Neural cell (in vitro differentiated cells): ENCODE data around the gene SHB. TPM values are rescaled to one million over a fixed set of nuclear protein-coding genes. Genes with fewer than 3 reads are reported as not detected.

Experiments
- H2AFZ ChIP-seq: fragments of 200-600, 300-800 bp; sonication (generic), shearing (Covaris generic); 2 replicates; pipeline ENCODE4 v1.6.0; 2014; ENCODE audit warnings: low read depth, mild to moderate bottlenecking, antibody characterized with exemption, low read length, moderate library complexity
- H3F3A ChIP-seq: fragments of 200-600 bp; shearing (Covaris generic); 2 replicates; pipeline ENCODE4 v1.6.1; 2016; ENCODE audit warnings: mild to moderate bottlenecking, moderate library complexity, mixed read lengths, antibody characterized with exemption, low read length; ENCODE audit not compliant: insufficient read depth, poor library complexity, severe bottlenecking
- H3K27ac ChIP-seq: fragments of 200-600, 300-800 bp; sonication (generic), shearing (Covaris generic); 2 replicates; pipeline ENCODE4 v1.5.1; 2014; ENCODE audit warnings: mild to moderate bottlenecking, low read length, moderate library complexity
- H3K27me3 ChIP-seq: fragments of 300-800, 200-600 bp; sonication (generic), shearing (Covaris generic); 2 replicates; pipeline ENCODE4 v1.6.0; 2014; ENCODE audit warnings: mild to moderate bottlenecking, low read depth, low read length, moderate library complexity; ENCODE audit not compliant: insufficient read depth
- H3K36me3 ChIP-seq: fragments of 300-800, 200-600 bp; sonication (generic), shearing (Covaris generic); 2 replicates; pipeline ENCODE4 v1.5.1; 2014; ENCODE audit warnings: mild to moderate bottlenecking, antibody characterized with exemption, low read length, moderate library complexity; ENCODE audit not compliant: insufficient read depth
- H3K4me2 ChIP-seq: fragments of 300-800, 200-600 bp; sonication (generic), shearing (Covaris generic); 2 replicates; pipeline ENCODE4 v1.6.0; 2014; ENCODE audit warnings: mild to moderate bottlenecking, low read length
- H3K4me3 ChIP-seq: fragments of 300-800, 200-600 bp; sonication (generic), shearing (Covaris generic); 2 replicates; pipeline ENCODE4 v1.5.1; 2014; ENCODE audit warnings: mild to moderate bottlenecking, low read length, moderate library complexity
- H3K79me2 ChIP-seq: fragments of 200-600 bp; shearing (Covaris generic); replicated peaks from 2 replicates; pipeline ENCODE4 v1.6.0; 2014; ENCODE audit warnings: mild to moderate bottlenecking, low read length, moderate library complexity; ENCODE audit not compliant: insufficient read depth
- H3K9ac ChIP-seq: fragments of 300-800, 200-600 bp; sonication (generic), shearing (Covaris generic); 2 replicates; pipeline ENCODE4 v1.6.1; 2016; ENCODE audit warnings: mild to moderate bottlenecking, low read length, mixed read lengths
- H3K9me2 ChIP-seq: fragments of 200-600 bp; shearing (Covaris generic); 2 replicates; pipeline ENCODE4 v1.6.1; 2016; ENCODE audit warnings: mild to moderate bottlenecking, low read length, mixed read lengths; ENCODE audit not compliant: insufficient read depth
- H3K9me3 ChIP-seq: fragments of 200-600, 300-800 bp; sonication (generic), shearing (Covaris generic); 2 replicates; pipeline ENCODE4 v1.6.1; 2016; ENCODE audit warnings: mild to moderate bottlenecking, mixed run types, low read length, moderate library complexity, mixed read lengths
- H4K20me1 ChIP-seq: fragments of 200-600 bp; shearing (Covaris generic); 2 replicates; pipeline ENCODE4 v1.6.1; 2016; ENCODE audit warnings: mild to moderate bottlenecking, mixed run types; ENCODE audit not compliant: insufficient read depth
- CTCF ChIP-seq: fragments of 450-650 bp; IDR thresholded peaks from 2 replicates; pipeline ENCODE4 v1.5.1; 2014; ENCODE audit warnings: antibody characterized with exemption, mild to moderate bottlenecking, moderate library complexity; ENCODE audit not compliant: poor library complexity, severe bottlenecking
- EP300 ChIP-seq: fragments of 450-650 bp; conservative IDR thresholded peaks from 2 replicates; pipeline ENCODE4 v1.6.1; 2014; ENCODE audit warnings: antibody characterized with exemption, mild to moderate bottlenecking, moderate library complexity; ENCODE audit not compliant: poor library complexity, severe bottlenecking
- EZH2 ChIP-seq: fragments of 200-600, 300-800 bp; shearing (Covaris generic), sonication (generic); IDR thresholded peaks from 2 replicates; pipeline ENCODE4 v1.6.1; 2014; ENCODE audit warnings: antibody characterized with exemption, low read length, borderline replicate concordance, mild to moderate bottlenecking; ENCODE audit not compliant: insufficient read depth, poor library complexity, severe bottlenecking
- MXI1 ChIP-seq: fragments of 450-650 bp; conservative IDR thresholded peaks from 2 replicates; pipeline ENCODE4 v1.6.1; 2014; ENCODE audit warnings: antibody characterized with exemption, mild to moderate bottlenecking; ENCODE audit not compliant: poor library complexity, severe bottlenecking
- POLR2AphosphoS5 ChIP-seq: IDR thresholded peaks from 2 replicates; pipeline ENCODE4 v1.6.1; 2012
- RAD21 ChIP-seq: fragments of 450-650 bp; conservative IDR thresholded peaks from 2 replicates; pipeline ENCODE4 v1.6.1; 2014; ENCODE audit warnings: antibody characterized with exemption, mild to moderate bottlenecking, moderate library complexity
- REST ChIP-seq: IDR thresholded peaks from 2 replicates; pipeline ENCODE4 v1.6.1; 2012; ENCODE audit warnings: borderline replicate concordance
- SMC3 ChIP-seq: fragments of 450-650 bp; conservative IDR thresholded peaks from 2 replicates; pipeline ENCODE4 v1.6.1; 2014; ENCODE audit warnings: antibody characterized with exemption, mild to moderate bottlenecking, moderate library complexity; ENCODE audit not compliant: poor library complexity
- TAF1 ChIP-seq: IDR thresholded peaks from 2 replicates; pipeline ENCODE4 v1.6.1; 2012; ENCODE audit warnings: low read depth
- polyA minus RNA-seq: library from RNA; depleted of rRNA, polyadenylated mRNA; stranded (reverse); fragments of >200 nt; gene quantifications from 2 replicates; pipeline ENCODE4 v1.2.3, GENCODE V29; 2014
- polyA plus RNA-seq: library from polyadenylated mRNA; depleted of rRNA; stranded (reverse); fragments of >200 nt; gene quantifications from 2 replicates; pipeline ENCODE4 v1.2.3, GENCODE V29; 2014

The SHB gene
- polyA plus RNA-seq (17.5 and 19.4 TPM in 2 replicates), polyA minus RNA-seq (38.4 and 43.1 TPM in 2 replicates)

- peak within 1 kb of the TSS; percentile 76 for H3K4me2 ChIP-seq
- no peaks in the 10 kb centered on the region for H3K9me2 ChIP-seq
- TF ChIP-seq EP300 (no peak), REST (no peak), MXI1 (peak; percentile 77), POLR2AphosphoS5 (peak; percentile 45), CTCF (peak; percentile 68), EZH2 (no peak), SMC3 (peak; percentile 69), TAF1 (no peak), RAD21 (peak; percentile 59)
- no peaks in the 10 kb centered on the region for H3F3A ChIP-seq
- H3K27me3 ChIP-seq, result no peaks in the 10 kb centered on the region
- H3K79me2 ChIP-seq, result peaks cover 45% of the 10 kb centered on the region
- H3K9ac ChIP-seq, result peak within 1 kb of the TSS; percentile 86
- no peaks in the 10 kb centered on the region for H3K9me3 ChIP-seq
- H4K20me1 ChIP-seq, result peaks cover 5% of the 10 kb centered on the region
- peak within 1 kb of the TSS; percentile 97 for H3K4me3 ChIP-seq
- H3K27ac ChIP-seq, result peak within 1 kb of the TSS; percentile 86
- no peaks in the 10 kb centered on the region for H3K36me3 ChIP-seq
- H2AFZ ChIP-seq, result no peak within 1 kb of the TSS
These were observed at the start of gene SHB for GRCh38 chr9:38068701-38069628. TSS of gene SHB (minus strand) at chr9:38069227. CDS start at chr9:38068645, 582 bp downstream.

DNA sequence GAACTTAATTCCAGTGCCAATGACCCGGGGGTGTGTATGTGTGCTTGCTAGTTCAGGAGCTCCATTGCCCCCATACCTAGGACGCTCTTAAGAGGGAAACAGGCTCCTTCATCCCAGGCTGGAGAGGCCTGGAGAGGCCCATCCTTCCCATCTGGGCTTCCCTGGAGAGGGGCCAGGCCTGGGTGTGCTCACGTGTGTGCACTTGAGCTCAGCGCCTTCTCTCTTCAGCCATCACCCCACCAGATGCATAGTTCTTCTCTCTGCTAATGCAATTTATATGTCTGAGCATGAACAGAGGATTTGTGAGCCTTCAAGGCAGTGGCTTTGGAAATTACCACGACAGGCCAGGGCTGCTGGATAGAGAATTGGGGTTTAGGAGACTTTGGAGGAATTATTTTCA is 48.6 kb upstream of the SHB start:
- H3K79me2 ChIP-seq, result no peaks in the 10 kb centered on the region
- no peak overlapping the region for H3K4me3 ChIP-seq
- H3K27me3 ChIP-seq, result no peaks in the 10 kb centered on the region
- H2AFZ ChIP-seq, result no peak overlapping the region
- H3K4me2 ChIP-seq, result no peak overlapping the region
- H3K27ac ChIP-seq, result no peak overlapping the region
- no peaks in the 10 kb centered on the region for H3K9me2 ChIP-seq
- H3K9ac ChIP-seq, result no peak overlapping the region
- no peak for TF ChIP-seq EP300
- TF ChIP-seq POLR2AphosphoS5, result no peak
- TF ChIP-seq CTCF, result no peak
- no peak for TF ChIP-seq RAD21
- no peak for TF ChIP-seq EZH2
- no peak for TF ChIP-seq MXI1
- TF ChIP-seq SMC3, result no peak
- no peak for TF ChIP-seq REST
- TF ChIP-seq TAF1, result no peak
- H4K20me1 ChIP-seq, result no peaks in the 10 kb centered on the region
- no peaks in the 10 kb centered on the region for H3K36me3 ChIP-seq
- no peaks in the 10 kb centered on the region for H3F3A ChIP-seq
- H3K9me3 ChIP-seq, result no peaks in the 10 kb centered on the region
